ENCODE measurements around the gene RNF215. TPM values are rescaled to one million over a fixed set of nuclear protein-coding genes. Genes with fewer than 3 reads are reported as not detected.
A peak's percentile ranks its signal among the peaks of the same experiment; 100 is the strongest.

The RNF215 gene
- total RNA-seq, 1 donor from 2014 or later, result 6.7 TPM

- H3K36me3 ChIP-seq, result peaks cover 18 to 35% of the 10 kb centered on the region in 2 donors
- peaks cover 14 to 31% of the 10 kb centered on the region in 2 donors for H3K4me1 ChIP-seq
- no peaks in the 10 kb centered on the region for H3K27me3 ChIP-seq
- peak overlapping the region; percentile 98 for H3K27ac ChIP-seq
- no peak for DNase-seq (ENCODE audit: low spot score in 2 of 2)
- TF ChIP-seq CTCF (IDR thresholded peaks at IDR 0.05), result no peak
- H3K9me3 ChIP-seq, result no peaks in the 10 kb centered on the region
- intact Hi-C loops (cut with DNase I), result loop anchor here (5.0 to 10.0 kb wide), 5 partner anchors 108 to 1153 kb away; partner anchors contain the start of genes EWSR1, NF2, PIK3IP1 and RHBDD3
- H3K4me3 ChIP-seq, result no peak overlapping the region
Measured at GRCh38 chr22:30420347-30421125, 33.3 kb upstream of the RNF215 start.

GRCh38 chr22:30416837-30417236, 29.6 kb upstream of the RNF215 start:
- Histone ChIP-seq H3K27ac (no peak overlapping the region), H3K36me3 (peaks cover 21 to 44% of the 10 kb centered on the region in 2 donors), H3K4me1 (peaks cover 0 to 9% of the 10 kb centered on the region in 2 donors), H3K9me3 (no peaks in the 10 kb centered on the region), H3K4me3 (no peak overlapping the region), H3K27me3 (no peaks in the 10 kb centered on the region)
- intact Hi-C loops (cut with DNase I), result no loop called here
- no peak for DNase-seq (ENCODE audit: low spot score in 2 of 2)
- TF ChIP-seq CTCF (IDR thresholded peaks at IDR 0.05), result no peak

- no peak for TF ChIP-seq CTCF (IDR thresholded peaks at IDR 0.05)
- H3K9me3 ChIP-seq, result no peaks in the 10 kb centered on the region
- no peaks in the 10 kb centered on the region for H3K27me3 ChIP-seq
- no peak for DNase-seq (ENCODE audit: low spot score in 2 of 2)
- peaks cover 0 to 8% of the 10 kb centered on the region in 2 donors for H3K4me1 ChIP-seq
- intact Hi-C loops (cut with DNase I), result no loop called here
- H3K27ac ChIP-seq, result no peak overlapping the region
- no peak overlapping the region for H3K4me3 ChIP-seq
- H3K36me3 ChIP-seq, result peaks cover 21 to 44% of the 10 kb centered on the region in 2 donors
Measured at GRCh38 chr22:30416403-30416802, 29.2 kb upstream of the RNF215 start.

- H3K27ac ChIP-seq, result no peak overlapping the region
- no peak for TF ChIP-seq CTCF (IDR thresholded peaks at IDR 0.05)
- intact Hi-C loops (cut with DNase I), result no loop called here
Measured at GRCh38 chr22:30414525-30415047, 27.4 kb upstream of the RNF215 start.

GRCh38 chr22:30413745-30414524, 26.7 kb upstream of the RNF215 start:
- no peak overlapping the region for H3K27ac ChIP-seq
- no peak overlapping the region for H3K4me3 ChIP-seq
- H3K36me3 ChIP-seq, result peaks cover 25 to 51% of the 10 kb centered on the region in 2 donors
- intact Hi-C loops (cut with DNase I), result no loop called here
- H3K4me1 ChIP-seq, result no peaks in the 10 kb centered on the region
- no peak for DNase-seq (ENCODE audit: low spot score in 2 of 2)
- no peaks in the 10 kb centered on the region for H3K27me3 ChIP-seq
- H3K9me3 ChIP-seq, result no peaks in the 10 kb centered on the region
- TF ChIP-seq CTCF (IDR thresholded peaks at IDR 0.05), result no peak

More at GRCh38 chr22:30414525-30415047, 27.4 kb upstream of the RNF215 start:
- no peak for DNase-seq (ENCODE audit: low spot score in 2 of 2)
- Histone ChIP-seq H3K27me3 (no peaks in the 10 kb centered on the region), H3K9me3 (no peaks in the 10 kb centered on the region), H3K4me3 (no peak overlapping the region), H3K36me3 (peaks cover 23 to 52% of the 10 kb centered on the region in 2 donors), H3K4me1 (no peaks in the 10 kb centered on the region)
